HepG2 (cell line): ENCODE measurements around the gene SLC25A22. TPM values are rescaled to one million over a fixed set of nuclear protein-coding genes. Genes with fewer than 3 reads are reported as not detected.
A peak's percentile ranks its signal among the peaks of the same experiment; 100 is the strongest.

Source experiments
- ARNTL ChIP-seq: sonication (generic); formaldehyde crosslinking; IDR thresholded peaks from 2 replicates; pipeline ENCODE4 v1.4.0; 2020; ENCODE audit warnings: mild to moderate bottlenecking, missing genetic modification reagents
- BCL6 ChIP-seq: IDR thresholded peaks from 2 replicates; pipeline ENCODE4 v1.6.1; 2016; ENCODE audit warnings: missing genetic modification reagents, missing compliant biosample characterization
- E2F2 ChIP-seq: sonication (generic); formaldehyde crosslinking; IDR thresholded peaks from 2 replicates; pipeline ENCODE4 v1.4.0; 2020; ENCODE audit warnings: missing genetic modification reagents, borderline replicate concordance
- EEA1 ChIP-seq: sonication (generic); formaldehyde crosslinking; IDR thresholded peaks from 2 replicates; pipeline ENCODE4 v1.5.1; 2020; ENCODE audit warnings: mild to moderate bottlenecking, missing genetic modification reagents, borderline replicate concordance
- EP300 ChIP-seq, 3 experiments: sonication (generic) in 1 of 3; formaldehyde crosslinking in 1 of 3; IDR thresholded peaks; 2 replicates each; pipeline versions ENCODE4 v1.5.1 to v1.6.1; 2011 to 2020; ENCODE audit warnings: low read depth in 2 of 3, low read length in 2 of 3, borderline replicate concordance in 1 of 3, improper control_type of control experiment in 1 of 3, mild to moderate bottlenecking in 1 of 3, missing genetic modification reagents in 1 of 3, moderate library complexity in 1 of 3
- HNF1B ChIP-seq: sonication (generic); formaldehyde crosslinking; IDR thresholded peaks from 2 replicates; pipeline ENCODE4 v1.5.1; 2020; ENCODE audit warnings: mild to moderate bottlenecking, moderate library complexity, missing genetic modification reagents
- HOMEZ ChIP-seq: IDR thresholded peaks from 2 replicates; pipeline ENCODE4 v1.6.1; 2016; ENCODE audit warnings: low read depth
- IRF2 ChIP-seq: IDR thresholded peaks from 2 replicates; pipeline ENCODE4 v1.6.1; 2018; ENCODE audit warnings: missing genetic modification reagents, missing compliant biosample characterization
- JARID2 ChIP-seq: sonication (generic); formaldehyde crosslinking; IDR thresholded peaks from 2 replicates; pipeline ENCODE4 v1.8.1; 2023; ENCODE audit warnings: missing genetic modification reagents, inconsistent platforms; ENCODE audit not compliant: insufficient replicate concordance
- MAFF ChIP-seq: IDR thresholded peaks from 2 replicates; pipeline ENCODE4 v1.6.1; 2011; ENCODE audit warnings: low read depth, low read length, improper control_type of control experiment
- PRDM15 ChIP-seq: sonication (generic); formaldehyde crosslinking; IDR thresholded peaks from 2 replicates; pipeline ENCODE4 v1.4.0; 2020; ENCODE audit warnings: missing genetic modification reagents
- STAG1 ChIP-seq: sonication (generic); formaldehyde crosslinking; IDR thresholded peaks from 2 replicates; pipeline ENCODE4 v1.4.0; 2020; ENCODE audit warnings: missing genetic modification reagents
- U2AF2 ChIP-seq: fragments of 200-400 bp; formaldehyde crosslinking; IDR thresholded peaks from 2 replicates; pipeline ENCODE4 v1.6.1; 2017; ENCODE audit warnings: low read depth, mild to moderate bottlenecking, low read length
- ZNF121 ChIP-seq: sonication (generic); formaldehyde crosslinking; IDR thresholded peaks from 2 replicates; pipeline ENCODE4 v1.5.0; 2020; ENCODE audit warnings: mild to moderate bottlenecking, missing genetic modification reagents
- ZNF20 ChIP-seq: sonication (generic); formaldehyde crosslinking; IDR thresholded peaks from 2 replicates; pipeline ENCODE4 v1.4.0; 2020; ENCODE audit warnings: mild to moderate bottlenecking, moderate library complexity, missing genetic modification reagents
- ZNF331 ChIP-seq: sonication (generic); formaldehyde crosslinking; IDR thresholded peaks from 2 replicates; pipeline ENCODE4 v1.4.0; 2020; ENCODE audit warnings: missing genetic modification reagents
- ZNF547 ChIP-seq: sonication (generic); formaldehyde crosslinking; IDR thresholded peaks from 2 replicates; pipeline ENCODE4 v1.5.1; 2020; ENCODE audit warnings: mild to moderate bottlenecking, missing genetic modification reagents
- ZNF552 ChIP-seq: sonication (generic); formaldehyde crosslinking; IDR thresholded peaks from 2 replicates; pipeline ENCODE4 v1.9.0; 2022; ENCODE audit warnings: missing genetic modification reagents, mild to moderate bottlenecking, borderline replicate concordance
- ZNF619 ChIP-seq: sonication (generic); formaldehyde crosslinking; IDR thresholded peaks from 2 replicates; pipeline ENCODE4 v1.4.0; 2020; ENCODE audit warnings: mild to moderate bottlenecking, missing genetic modification reagents
- ZNF703 ChIP-seq: sonication (generic); formaldehyde crosslinking; IDR thresholded peaks from 2 replicates; pipeline ENCODE4 v1.5.1; 2020; ENCODE audit warnings: missing genetic modification reagents, mild to moderate bottlenecking, moderate library complexity, borderline replicate concordance
- ZSCAN30 ChIP-seq: sonication (generic); formaldehyde crosslinking; IDR thresholded peaks from 2 replicates; pipeline ENCODE4 v1.5.0; 2020; ENCODE audit warnings: mild to moderate bottlenecking, missing genetic modification reagents
- polyA plus RNA-seq, 8 experiments: library from polyadenylated mRNA; depleted of rRNA in 3 of 8; stranded (reverse) in 7 of 8; unstranded in 1 of 8; fragments of >200 nt; fragmentation: Illumina TruSeq in 4 of 8; extraction: Trizol in 4 of 8; gene quantifications; 2 replicates each; pipeline versions ENCODE4 v1.2.1 to v1.2.3, GENCODE V29; 2011 to 2016; ENCODE audit warnings: low read depth in 4 of 8, missing spikeins in 1 of 8, mixed read lengths in 1 of 8; ENCODE audit not compliant: insufficient read depth in 1 of 8
- total RNA-seq, 5 experiments: library from RNA; depleted of rRNA; stranded (reverse); fragments of >200 nt; fragmentation: Illumina TruSeq; extraction: Trizol; gene quantifications; 2 replicates each; pipeline ENCODE4 v1.2.3, GENCODE V29; 2016; ENCODE audit warnings: low read depth in 1 of 5

Gene SLC25A22
- total and polyA plus RNA-seq, 2 of the 13 experiments (the other 11 are each of a cell fraction or from before 2014, with no cell fraction given) = 12.4 to 19.2 TPM

- TF ChIP-seq ARNTL (CRISPR knock-in tag) = peak; percentile 55; the same call in 1 of the 2 replicates
- TF ChIP-seq ZNF619 (CRISPR knock-in tag) = peak; percentile 63
- peak; percentile 46 for TF ChIP-seq STAG1 (CRISPR knock-in tag)
- TF ChIP-seq ZNF121 (CRISPR knock-in tag) = 0 out of 2 replicates have a peak, but pooled peaks have one; percentile 12
- peak; percentile 88 for TF ChIP-seq IRF2 (CRISPR knock-in tag)
- no peak; the same call in 1 of the 2 replicates for TF ChIP-seq ZNF547 (CRISPR knock-in tag)
- TF ChIP-seq HOMEZ (CRISPR knock-in tag) = peak; percentile 62; the same call in 1 of the 2 replicates
- TF ChIP-seq E2F2 = no peak
- no peak for TF ChIP-seq HNF1B (CRISPR knock-in tag)
- TF ChIP-seq BCL6 (CRISPR knock-in tag) = peak; percentile 49
- TF ChIP-seq ZNF331 (CRISPR knock-in tag) = peak; percentile 88
- TF ChIP-seq ZNF703 (CRISPR knock-in tag) = no peak
- no peak for TF ChIP-seq EEA1 (CRISPR knock-in tag)
- no peak for TF ChIP-seq EP300 (IDR thresholded peaks at IDR 0.05; ENCODE audit: low read depth in 2 of 2, low read length in 2 of 2)
- peak; percentile 55; the same call in 1 of the 2 replicates for TF ChIP-seq EP300 (CRISPR knock-in tag; IDR thresholded peaks at IDR 0.05; ENCODE audit: borderline replicate concordance)
- TF ChIP-seq ZNF552 (CRISPR knock-in tag) = peak; percentile 45; the same call in 1 of the 2 replicates
- TF ChIP-seq ZSCAN30 (CRISPR knock-in tag) = no peak
- TF ChIP-seq JARID2 (CRISPR knock-in tag) = no peak
- TF ChIP-seq MAFF = no peak
- TF ChIP-seq U2AF2 = no peak
- TF ChIP-seq ZNF20 (CRISPR knock-in tag) = no peak
- TF ChIP-seq PRDM15 (CRISPR knock-in tag) = no peak
These were observed 40.6 kb upstream of the SLC25A22 start (continued) for GRCh38 chr11:838441-839279.
